SK-N-MC (cell line): ENCODE measurements around the gene CBL.

Experiments used
- EZH2 ChIP-seq: fragments of 200-600 bp; sonication (generic); IDR thresholded peaks from one replicate; pipeline ENCODE4 v1.6.1; 2017; ENCODE audit warnings: antibody characterized with exemption
- FOXP2 ChIP-seq: optimal IDR thresholded peaks from 2 replicates; pipeline ENCODE3; 2011; ENCODE audit warnings: mild to moderate bottlenecking, moderate library complexity; ENCODE audit not compliant: insufficient read depth; ENCODE audit errors: extremely low read length, control extremely low read depth
- POLR2AphosphoS5 ChIP-seq: IDR thresholded peaks from 2 replicates; pipeline ENCODE4 v1.6.1; 2012; ENCODE audit warnings: mild to moderate bottlenecking, low read depth, low read length, borderline replicate concordance

- TF ChIP-seq FOXP2 (no peak), POLR2AphosphoS5 (no peak), EZH2 (no peak)
Observed at GRCh38 chr11:119339589-119340334, 133.6 kb downstream of the CBL start.
